ENCODE measurements around the gene CTNND2.
"Not testable (repeated sequence)": the region's sequence is repeated elsewhere in the genome, so short reads cannot be mapped to it uniquely, and the experiment has no call there.

Gene CTNND2

DNA sequence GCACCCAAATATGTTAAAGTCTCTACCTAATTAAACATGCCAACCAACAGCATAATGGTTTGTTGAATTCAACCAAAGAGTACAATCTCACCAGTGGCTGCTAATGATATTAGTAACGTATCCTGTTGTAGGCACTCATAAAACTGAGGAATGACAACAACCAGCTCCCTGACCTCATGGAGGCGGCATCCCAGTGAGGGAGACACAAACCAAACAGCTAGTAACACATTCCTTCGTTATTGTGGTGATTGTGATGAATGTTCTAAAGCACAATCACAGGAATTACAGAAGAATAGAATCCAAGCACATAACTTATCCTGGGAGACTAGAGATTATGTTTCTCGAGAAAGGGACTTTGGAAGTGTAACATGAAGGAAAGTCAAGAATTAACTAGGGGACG is 224.6 kb downstream of the CTNND2 start:
- no peak for DNase-seq (ENCODE audit: low spot score)

DNA sequence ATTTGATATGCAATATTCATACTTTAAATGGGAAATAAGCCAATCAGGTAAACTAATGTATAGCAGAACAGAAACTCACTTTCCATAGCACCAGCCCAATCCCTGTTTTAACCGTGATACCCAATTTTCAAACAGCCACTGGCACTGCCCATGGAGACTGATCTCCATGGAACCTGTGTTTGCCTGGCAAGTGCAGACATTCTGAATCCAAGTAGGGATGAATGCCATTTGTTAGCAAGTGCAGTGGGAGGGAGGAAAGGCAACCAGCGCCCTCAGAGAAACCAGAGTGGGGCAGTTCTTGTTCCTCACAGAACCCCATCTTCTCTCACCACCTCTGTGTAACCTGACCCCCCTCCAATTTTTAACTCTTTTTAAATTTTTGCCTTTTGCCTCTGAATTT is 229.1 kb downstream of the CTNND2 start:
- no peak for DNase-seq (ENCODE audit: low spot score)

GRCh38 chr5:11672385-11673085 is 231.7 kb downstream of the CTNND2 start:
- DNase-seq (ENCODE audit: low spot score): no peak

- DNase-seq (ENCODE audit: low spot score): no peak
These were observed 245.9 kb downstream of the CTNND2 start for GRCh38 chr5:11658376-11658775.

GRCh38 chr5:11656916-11657315 is 247.3 kb downstream of the CTNND2 start:
- no peak for DNase-seq (ENCODE audit: low spot score)

GRCh38 chr5:11655681-11656080 is 248.6 kb downstream of the CTNND2 start:
- no peak for DNase-seq (ENCODE audit: low spot score)

DNA sequence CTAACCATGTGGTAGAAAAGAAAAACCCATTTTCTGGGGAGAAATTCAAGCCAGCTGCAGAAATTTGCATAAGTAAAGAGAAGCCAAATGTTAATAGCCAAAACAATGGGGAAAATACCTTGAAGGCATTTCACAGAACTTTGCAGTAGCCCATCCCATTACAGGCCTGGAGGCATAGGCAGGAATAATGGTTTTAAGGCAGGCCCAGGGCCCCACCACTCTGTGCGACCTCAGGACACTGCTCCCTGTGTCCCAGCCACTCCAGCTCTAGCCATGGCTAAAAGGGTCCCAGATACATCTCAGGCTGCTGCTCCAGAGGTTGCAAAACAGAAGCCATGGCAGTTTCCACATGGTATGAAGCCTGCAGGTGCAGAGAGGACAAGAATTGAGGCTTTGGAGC is 253.3 kb downstream of the CTNND2 start:
- DNase-seq (ENCODE audit: low spot score): no peak

GRCh38 chr5:11646141-11646540 is 258.1 kb downstream of the CTNND2 start:
- no peak for DNase-seq (ENCODE audit: low spot score)

GRCh38 chr5:11642438-11642837 is 261.8 kb downstream of the CTNND2 start:
- DNase-seq (ENCODE audit: low spot score): no peak

GRCh38 chr5:11640158-11640873 is 263.9 kb downstream of the CTNND2 start:
- no peak for DNase-seq (ENCODE audit: low spot score)

- DNase-seq (ENCODE audit: low spot score): no peak
These were observed 281.5 kb downstream of the CTNND2 start for GRCh38 chr5:11622785-11623184.

- no peak for DNase-seq (ENCODE audit: low spot score)
These were observed 284.1 kb downstream of the CTNND2 start for GRCh38 chr5:11620172-11620571.

GRCh38 chr5:11619339-11620024 is 284.8 kb downstream of the CTNND2 start:
- peak; percentile 10 for DNase-seq (ENCODE audit: low spot score)

DNA sequence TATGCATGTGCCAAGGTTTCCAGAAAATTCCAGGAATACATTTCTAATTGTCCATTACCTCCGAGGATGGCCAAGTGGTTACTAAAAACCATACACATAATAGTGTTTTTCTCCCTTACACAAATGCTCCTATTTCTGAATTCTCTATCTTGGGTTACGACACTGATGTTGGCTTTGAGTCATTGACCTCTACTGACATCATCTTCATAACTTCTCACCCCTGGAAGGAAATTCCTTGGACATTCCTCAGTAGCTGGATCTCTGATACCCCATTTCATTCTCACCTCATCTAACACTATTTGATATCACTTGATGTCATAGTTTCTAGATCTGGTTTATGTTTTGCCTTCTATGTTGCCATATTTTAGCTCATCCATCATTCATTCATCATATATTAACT is 287.2 kb downstream of the CTNND2 start:
- no peak for DNase-seq (ENCODE audit: low spot score)

- not testable (repeated sequence) for DNase-seq (ENCODE audit: low spot score)
These were observed 287.6 kb downstream of the CTNND2 start for GRCh38 chr5:11616624-11617023.

GRCh38 chr5:11611011-11611410 is 293.2 kb downstream of the CTNND2 start:
- DNase-seq (ENCODE audit: low spot score): no peak

GRCh38 chr5:11609570-11610303 is 294.5 kb downstream of the CTNND2 start:
- DNase-seq (ENCODE audit: low spot score): no peak

GRCh38 chr5:11608530-11608929 is 295.7 kb downstream of the CTNND2 start:
- DNase-seq (ENCODE audit: low spot score): no peak

DNA sequence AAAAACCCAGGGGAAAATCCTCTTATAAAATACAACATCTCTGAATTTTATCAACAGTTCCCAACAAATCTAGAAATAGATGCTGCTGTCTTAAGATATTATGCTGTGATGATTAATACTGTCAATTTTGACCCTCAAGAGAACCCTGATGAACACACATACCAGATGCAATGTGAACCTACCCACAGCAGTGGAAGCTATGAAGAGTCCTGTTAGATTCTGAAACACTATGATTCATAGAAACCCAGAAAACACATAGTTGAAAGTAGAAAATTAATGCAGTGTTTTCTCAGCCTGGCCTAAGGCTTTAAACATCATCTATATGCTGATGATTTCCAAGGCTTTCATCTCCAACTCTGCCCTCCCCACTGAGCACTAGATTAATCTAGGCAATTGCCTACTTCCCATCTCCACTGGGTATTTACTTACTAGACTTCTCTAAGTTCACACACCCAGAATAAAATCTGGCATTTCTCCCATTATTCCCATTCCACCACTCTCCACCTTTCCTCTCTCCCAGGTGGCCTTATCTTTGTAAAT is 296.2 kb downstream of the CTNND2 start:
- no peak for DNase-seq (ENCODE audit: low spot score)

DNA sequence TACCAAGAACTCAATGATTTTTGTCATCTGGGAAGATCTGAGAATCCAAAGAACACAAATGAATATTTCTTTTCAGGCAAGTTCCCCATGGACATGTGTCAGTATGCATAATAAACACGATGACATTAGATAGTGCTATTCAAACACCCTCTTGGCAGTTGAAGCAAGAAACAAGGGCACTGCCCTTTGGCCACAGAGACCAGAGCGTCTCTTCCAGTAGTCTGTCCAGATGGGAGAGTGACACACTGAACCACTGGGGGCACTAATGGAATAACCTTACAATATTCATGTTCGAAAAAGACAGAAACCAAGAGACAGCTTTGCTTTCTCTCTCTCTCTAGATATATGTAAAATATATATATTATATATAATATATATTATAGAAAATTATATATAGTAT is 301.9 kb downstream of the CTNND2 start:
- DNase-seq (ENCODE audit: low spot score): peak; percentile 10

- no peak for DNase-seq (ENCODE audit: low spot score)
These were observed 304.7 kb downstream of the CTNND2 start for GRCh38 chr5:11599499-11599898.

GRCh38 chr5:11596657-11597071 is 307.6 kb downstream of the CTNND2 start:
- DNase-seq (ENCODE audit: low spot score): no peak
